Thyroid gland (tissue), 4 donors: Measurements from ENCODE around the gene THSD7A.

Source experiments
- CTCF ChIP-seq, 6 experiments: fragments of 200-600 bp in 3 of 6; fragments of 450-650 bp in 3 of 6; sonication (generic) in 3 of 6; IDR thresholded peaks; one replicate each; pipeline ENCODE4 v1.5.1; 2016 to 2019; ENCODE audit warnings: antibody characterized with exemption in 6 of 6, mild to moderate bottlenecking in 2 of 6, inconsistent platforms in 1 of 6, moderate library complexity in 1 of 6
- POLR2A ChIP-seq, 2 donors: fragments of 450-650 bp; IDR thresholded peaks; one replicate each; pipeline ENCODE4 v1.6.1; 2017; ENCODE audit warnings: antibody characterized with exemption in 2 of 2, mild to moderate bottlenecking in 2 of 2, moderate library complexity in 1 of 2

- TF ChIP-seq CTCF (IDR thresholded peaks at IDR 0.05) = no peak
- TF ChIP-seq POLR2A (IDR thresholded peaks at IDR 0.05) = no peak
Observed at GRCh38 chr7:11379641-11380040, 452.4 kb downstream of the THSD7A start.
